Ovary (tissue), 3 donors: ENCODE data around the gene RABGAP1L.

Source experiments
- EP300 ChIP-seq: sonication (generic); formaldehyde crosslinking; IDR thresholded peaks from one replicate; pipeline ENCODE4 v1.6.1; 2017; ENCODE audit warnings: antibody characterized with exemption
- POLR2A ChIP-seq: fragments of 450-650 bp; IDR thresholded peaks from one replicate; pipeline ENCODE4 v1.6.1; 2017; ENCODE audit warnings: antibody characterized with exemption, mild to moderate bottlenecking, moderate library complexity
- TF ChIP-seq, protein P1 (sequence below), 3 donors: fragments of 450-650 bp in 2 of 3; fragments of 200-600 bp in 1 of 3; IDR thresholded peaks; one replicate each; pipeline versions ENCODE4 v1.5.1 to v1.8.0; 2016 to 2022; ENCODE audit warnings: antibody characterized with exemption in 3 of 3, mild to moderate bottlenecking in 1 of 3
- donor health status: DM: no; HTN: no; CAD: no.

DNA sequence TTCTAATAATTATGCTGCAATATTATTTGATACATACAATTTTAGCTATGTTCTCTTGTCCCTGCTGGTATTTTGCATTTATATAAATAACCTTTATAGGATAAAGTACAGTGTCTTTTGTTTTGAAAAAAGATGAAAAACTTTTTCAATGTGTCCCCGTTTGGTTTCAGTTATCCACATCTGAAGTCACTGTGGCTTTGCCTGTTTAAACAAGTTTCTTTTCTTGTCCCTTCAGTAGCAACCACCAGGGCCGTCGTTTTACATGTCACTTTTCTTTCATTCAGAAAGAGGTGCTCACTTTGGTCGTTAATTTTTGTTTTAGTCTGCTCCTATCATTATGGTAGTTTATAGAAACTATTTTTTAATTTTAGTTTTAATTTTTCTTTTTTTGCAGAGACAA is 41.4 kb downstream of the RABGAP1L start:
- TF ChIP-seq, protein P1, sequence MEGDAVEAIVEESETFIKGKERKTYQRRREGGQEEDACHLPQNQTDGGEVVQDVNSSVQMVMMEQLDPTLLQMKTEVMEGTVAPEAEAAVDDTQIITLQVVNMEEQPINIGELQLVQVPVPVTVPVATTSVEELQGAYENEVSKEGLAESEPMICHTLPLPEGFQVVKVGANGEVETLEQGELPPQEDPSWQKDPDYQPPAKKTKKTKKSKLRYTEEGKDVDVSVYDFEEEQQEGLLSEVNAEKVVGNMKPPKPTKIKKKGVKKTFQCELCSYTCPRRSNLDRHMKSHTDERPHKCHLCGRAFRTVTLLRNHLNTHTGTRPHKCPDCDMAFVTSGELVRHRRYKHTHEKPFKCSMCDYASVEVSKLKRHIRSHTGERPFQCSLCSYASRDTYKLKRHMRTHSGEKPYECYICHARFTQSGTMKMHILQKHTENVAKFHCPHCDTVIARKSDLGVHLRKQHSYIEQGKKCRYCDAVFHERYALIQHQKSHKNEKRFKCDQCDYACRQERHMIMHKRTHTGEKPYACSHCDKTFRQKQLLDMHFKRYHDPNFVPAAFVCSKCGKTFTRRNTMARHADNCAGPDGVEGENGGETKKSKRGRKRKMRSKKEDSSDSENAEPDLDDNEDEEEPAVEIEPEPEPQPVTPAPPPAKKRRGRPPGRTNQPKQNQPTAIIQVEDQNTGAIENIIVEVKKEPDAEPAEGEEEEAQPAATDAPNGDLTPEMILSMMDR (IDR thresholded peaks at IDR 0.05), result no peak
- TF ChIP-seq POLR2A (no peak), EP300 (no peak)
